BE2C (cell line): ENCODE measurements around the gene ACTL6A.

ENCODE experiments used
- DNase-seq: peaks from one replicate; pipeline ENCODE4 v3.0.0-alpha.2; 2020
- H3K27me3 ChIP-seq: fragments of 250-450 bp; sonication (Bioruptor Pico); 2 replicates; pipeline ENCODE4 v1.5.1; 2020; ENCODE audit warnings: mild to moderate bottlenecking
- H3K36me3 ChIP-seq: fragments of 250-450 bp; sonication (Bioruptor Pico); 2 replicates; pipeline ENCODE4 v1.5.1; 2020; ENCODE audit warnings: mild to moderate bottlenecking
- H3K4me1 ChIP-seq: fragments of 250-450 bp; sonication (Bioruptor Pico); 2 replicates; pipeline ENCODE4 v1.5.1; 2020
- H3K4me3 ChIP-seq: 2 replicates; pipeline ENCODE4 v1.5.1; 2011; ENCODE audit warnings: low read depth, low read length
- H3K9me3 ChIP-seq: fragments of 250-450 bp; sonication (Bioruptor Pico); 2 replicates; pipeline ENCODE4 v1.5.1; 2020
- CTCF ChIP-seq: IDR thresholded peaks from 2 replicates; pipeline ENCODE4 v1.5.1; 2012; ENCODE audit warnings: mild to moderate bottlenecking, low read depth, low read length

Gene ACTL6A

GRCh38 chr3:179599531-179599930 lies 36.8 kb downstream of the ACTL6A start:
- Histone ChIP-seq H3K4me3 (no peak overlapping the region), H3K9me3 (no peaks in the 10 kb centered on the region), H3K36me3 (peaks cover 80% of the 10 kb centered on the region), H3K27me3 (no peaks in the 10 kb centered on the region), H3K4me1 (no peaks in the 10 kb centered on the region)
- no peak for TF ChIP-seq CTCF
- no peak for DNase-seq

GRCh38 chr3:179603321-179603720 lies 40.6 kb downstream of the ACTL6A start:
- Histone ChIP-seq H3K4me3 (peak overlapping the region; percentile 67), H3K36me3 (peaks cover 45% of the 10 kb centered on the region), H3K27me3 (no peaks in the 10 kb centered on the region), H3K9me3 (no peaks in the 10 kb centered on the region), H3K4me1 (no peaks in the 10 kb centered on the region)
- no peak for TF ChIP-seq CTCF
- DNase-seq: no peak

GRCh38 chr3:179603831-179604230 lies 41.1 kb downstream of the ACTL6A start:
- Histone ChIP-seq H3K36me3 (peaks cover 40% of the 10 kb centered on the region), H3K27me3 (no peaks in the 10 kb centered on the region), H3K4me1 (no peaks in the 10 kb centered on the region), H3K9me3 (no peaks in the 10 kb centered on the region), H3K4me3 (peak overlapping the region; percentile 67)
- TF ChIP-seq CTCF: no peak
- no peak for DNase-seq

- Histone ChIP-seq H3K4me1 (no peaks in the 10 kb centered on the region), H3K36me3 (peaks cover 34% of the 10 kb centered on the region), H3K27me3 (no peaks in the 10 kb centered on the region), H3K9me3 (no peaks in the 10 kb centered on the region), H3K4me3 (peak within 1 kb of the TSS; percentile 67)
- peak; percentile 90 for DNase-seq
- no peak for TF ChIP-seq CTCF
Observed at GRCh38 chr3:179604321-179605078, 41.8 kb downstream of the ACTL6A start, which contains the start of the genes MRPL47 and NDUFB5. Gene MRPL47, minus strand, starts transcription at chr3:179604638. Its CDS starts 14 bp downstream, at chr3:179604624. Gene NDUFB5, plus strand, starts transcription at chr3:179604794. Its CDS starts 22 bp downstream, at chr3:179604816.

- Histone ChIP-seq H3K36me3 (peaks cover 15% of the 10 kb centered on the region), H3K9me3 (no peaks in the 10 kb centered on the region), H3K4me1 (no peaks in the 10 kb centered on the region), H3K4me3 (no peak overlapping the region), H3K27me3 (no peaks in the 10 kb centered on the region)
- DNase-seq: no peak
- TF ChIP-seq CTCF: no peak
Observed at GRCh38 chr3:179606534-179607085, 43.9 kb downstream of the ACTL6A start.
